Stimulated activated naive B cell treated with anti-CD40 and anti-IgM and Interleukin-4, amounts not matched to agents 10 μg/mL and 1 μg/mL and 100 μg/mL, for 72 hours (primary cell): Measurements from ENCODE around the gene RBPJ.

ENCODE experiments used
- ATAC-seq, 2 donors: fragments of 150-1000 bp; cut with Tn5 transposase; replicated peaks; 2 replicates each; pipeline ENCODE4 v1.10.0; 2021; ENCODE audit warnings: moderate library complexity in 1 of 2
- DNase-seq: peaks from one replicate; pipeline ENCODE4 v3.0.0; 2021
- H3K27ac Mint-ChIP-seq: one replicate; pipeline ENCODE4 v1.8.0; 2022; ENCODE audit warnings: mild to moderate bottlenecking, mixed read lengths
- H3K27me3 Mint-ChIP-seq, 2 donors: one replicate each; pipeline ENCODE4 v1.8.0; 2022; ENCODE audit warnings: mixed read lengths in 2 of 2
- H3K36me3 Mint-ChIP-seq, 2 donors: one replicate each; pipeline ENCODE4 v1.8.0; 2022; ENCODE audit warnings: mixed read lengths in 2 of 2, mild to moderate bottlenecking in 1 of 2
- H3K4me1 Mint-ChIP-seq, 2 donors: one replicate each; pipeline ENCODE4 v1.8.0; 2022; ENCODE audit warnings: mixed read lengths in 2 of 2, mild to moderate bottlenecking in 1 of 2
- H3K4me3 Mint-ChIP-seq, 2 donors: one replicate each; pipeline ENCODE4 v1.8.0; 2022; ENCODE audit warnings: mild to moderate bottlenecking in 2 of 2, mixed read lengths in 2 of 2, moderate library complexity in 1 of 2
- H3K9me3 Mint-ChIP-seq, 2 donors: one replicate each; pipeline ENCODE4 v1.8.0; 2022; ENCODE audit warnings: mixed read lengths in 2 of 2, mild to moderate bottlenecking in 1 of 2

RBPJ gene

DNA sequence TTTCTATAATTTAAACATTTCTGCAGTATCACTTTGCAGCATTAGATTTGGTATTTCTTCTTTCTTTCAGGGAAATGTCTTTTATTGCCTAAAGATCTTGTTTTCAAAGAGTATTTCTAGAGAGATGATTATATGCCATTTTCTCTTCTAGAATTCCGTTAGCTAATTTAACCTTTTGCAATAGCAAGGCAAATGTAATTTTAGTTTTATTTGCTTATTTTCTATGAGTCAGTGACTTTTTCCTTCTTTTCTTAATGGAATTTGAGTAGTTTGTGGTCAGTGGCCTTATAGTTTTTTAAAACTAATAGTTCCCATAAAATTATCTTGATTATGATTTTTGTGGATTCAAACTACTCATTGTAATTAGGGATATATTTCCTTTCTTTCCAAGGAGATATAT lies 97.3 kb downstream of the RBPJ start:
- Mint-ChIP-seq H3K27ac (no peak overlapping the region), H3K9me3 (peaks cover 0 to 2% of the 10 kb centered on the region in 2 donors), H3K4me3 (no peak overlapping the region), H3K36me3 (peaks cover 29 to 40% of the 10 kb centered on the region in 2 donors), H3K27me3 (no peaks in the 10 kb centered on the region), H3K4me1 (no peaks in the 10 kb centered on the region)
- DNase-seq (no peak), ATAC-seq (no peak)

DNA sequence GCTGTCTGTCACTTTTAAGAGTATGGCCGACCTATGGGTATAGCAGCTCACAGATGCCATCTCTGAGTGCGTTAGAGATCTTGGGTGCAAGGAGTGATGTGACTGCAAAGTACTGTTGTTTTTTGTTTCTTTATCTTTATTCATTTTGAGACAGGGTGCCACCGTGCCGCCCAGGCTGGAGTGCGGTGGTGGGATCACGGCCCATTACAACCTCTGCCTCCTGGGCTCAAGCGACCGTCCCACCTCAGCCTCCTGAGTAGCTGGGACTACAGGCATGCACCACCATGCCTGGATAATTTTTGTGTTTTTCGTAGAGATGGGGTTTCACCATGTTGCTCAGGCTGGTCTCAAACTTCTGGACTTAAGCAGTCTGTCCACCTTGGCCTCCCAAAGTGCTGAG lies 98.0 kb downstream of the RBPJ start:
- no peaks in the 10 kb centered on the region for H3K4me1 Mint-ChIP-seq
- no peak overlapping the region for H3K4me3 Mint-ChIP-seq
- ATAC-seq (no peak), DNase-seq (no peak)
- H3K27ac Mint-ChIP-seq = no peak overlapping the region
- H3K9me3 Mint-ChIP-seq = peaks cover 0 to 2% of the 10 kb centered on the region in 2 donors
- H3K36me3 Mint-ChIP-seq = peaks cover 31 to 37% of the 10 kb centered on the region in 2 donors
- no peaks in the 10 kb centered on the region for H3K27me3 Mint-ChIP-seq

DNA sequence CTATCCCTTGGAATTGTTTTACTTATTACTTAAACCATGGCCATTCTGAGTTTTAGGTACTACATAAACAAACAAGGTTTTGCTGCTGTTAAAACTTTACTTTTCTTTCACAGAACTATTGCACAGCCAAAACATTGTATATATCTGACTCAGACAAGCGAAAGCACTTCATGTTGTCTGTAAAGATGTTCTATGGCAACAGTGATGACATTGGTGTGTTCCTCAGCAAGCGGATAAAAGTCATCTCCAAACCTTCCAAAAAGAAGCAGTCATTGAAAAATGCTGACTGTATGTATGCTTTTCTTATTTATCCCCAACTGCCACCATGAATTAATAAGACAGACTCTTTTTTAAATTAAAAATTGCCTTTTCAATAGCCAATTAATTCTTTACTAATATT lies 99.6 kb downstream of the RBPJ start:
- Mint-ChIP-seq H3K27me3 (no peaks in the 10 kb centered on the region), H3K4me3 (no peak overlapping the region), H3K9me3 (peaks cover 0 to 2% of the 10 kb centered on the region in 2 donors), H3K4me1 (no peaks in the 10 kb centered on the region), H3K27ac (no peak overlapping the region), H3K36me3 (peaks cover 31 to 37% of the 10 kb centered on the region in 2 donors)
- DNase-seq (no peak), ATAC-seq (no peak)

DNA sequence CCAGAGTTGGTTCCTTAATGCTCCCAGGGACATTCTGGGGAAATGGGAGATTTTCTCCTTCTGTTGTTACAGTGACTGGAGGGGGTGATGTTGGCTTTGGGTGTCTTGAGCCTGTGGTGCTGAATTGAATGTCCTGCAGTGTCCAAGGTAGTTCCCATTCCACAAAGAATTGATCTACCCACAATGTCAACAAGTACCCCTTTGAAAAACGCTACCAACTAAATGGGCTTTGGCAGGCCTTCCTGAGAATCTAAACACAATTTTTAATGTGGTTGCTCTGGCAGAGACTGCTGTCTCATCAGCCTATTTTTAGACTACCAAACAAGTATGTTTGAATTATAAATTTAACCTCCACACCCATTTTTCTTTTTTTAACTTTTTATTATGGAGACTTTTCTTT lies 100.1 kb downstream of the RBPJ start:
- Mint-ChIP-seq H3K4me3 (no peak overlapping the region), H3K36me3 (peaks cover 31 to 36% of the 10 kb centered on the region in 2 donors), H3K27me3 (no peaks in the 10 kb centered on the region), H3K9me3 (peaks cover 0 to 2% of the 10 kb centered on the region in 2 donors), H3K27ac (no peak overlapping the region), H3K4me1 (no peaks in the 10 kb centered on the region)
- no peak for DNase-seq
- ATAC-seq = no peak

DNA sequence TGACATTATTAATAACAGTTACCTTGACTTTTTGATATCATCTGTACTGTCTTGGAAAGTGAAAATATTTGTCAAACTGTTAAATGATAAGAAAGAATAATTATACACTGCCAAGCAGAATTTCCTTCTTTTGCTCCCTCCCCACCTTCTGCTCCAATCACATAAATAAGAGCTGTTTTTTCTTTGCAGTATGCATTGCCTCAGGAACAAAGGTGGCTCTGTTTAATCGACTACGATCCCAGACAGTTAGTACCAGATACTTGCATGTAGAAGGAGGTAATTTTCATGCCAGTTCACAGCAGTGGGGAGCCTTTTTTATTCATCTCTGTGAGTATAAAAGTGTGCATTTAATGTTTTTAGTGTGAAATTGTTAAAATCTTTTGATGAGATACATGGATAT lies 103.3 kb downstream of the RBPJ start:
- no peak overlapping the region for H3K4me3 Mint-ChIP-seq
- peaks cover 41 to 47% of the 10 kb centered on the region in 2 donors for H3K36me3 Mint-ChIP-seq
- no peak for DNase-seq
- H3K27ac Mint-ChIP-seq = no peak overlapping the region
- H3K27me3 Mint-ChIP-seq = no peaks in the 10 kb centered on the region
- no peak for ATAC-seq
- H3K9me3 Mint-ChIP-seq = peaks cover 0 to 2% of the 10 kb centered on the region in 2 donors
- H3K4me1 Mint-ChIP-seq = no peaks in the 10 kb centered on the region

DNA sequence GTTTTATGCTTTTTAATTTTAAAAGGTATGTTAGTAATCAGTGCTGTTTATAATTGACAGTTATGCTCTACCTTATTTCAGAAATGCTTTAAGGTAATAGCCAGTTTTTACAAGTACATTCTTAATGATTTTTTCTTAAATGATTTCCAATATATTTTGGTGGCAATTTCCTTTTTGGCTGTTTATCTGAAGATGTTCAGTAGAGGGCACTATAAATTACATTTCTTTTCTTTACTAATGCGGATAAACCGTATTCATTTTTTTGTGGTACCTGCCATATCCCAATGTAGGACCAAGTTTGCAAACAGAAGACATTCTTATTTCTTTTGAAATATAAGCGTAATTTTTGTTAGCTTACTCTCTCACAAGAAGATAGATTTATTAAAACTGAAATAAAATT lies 104.0 kb downstream of the RBPJ start:
- Mint-ChIP-seq H3K36me3 (peaks cover 41 to 48% of the 10 kb centered on the region in 2 donors), H3K4me1 (no peaks in the 10 kb centered on the region), H3K27ac (no peak overlapping the region), H3K9me3 (peaks cover 0 to 2% of the 10 kb centered on the region in 2 donors), H3K27me3 (no peaks in the 10 kb centered on the region), H3K4me3 (no peak overlapping the region)
- ATAC-seq (no peak), DNase-seq (no peak)

DNA sequence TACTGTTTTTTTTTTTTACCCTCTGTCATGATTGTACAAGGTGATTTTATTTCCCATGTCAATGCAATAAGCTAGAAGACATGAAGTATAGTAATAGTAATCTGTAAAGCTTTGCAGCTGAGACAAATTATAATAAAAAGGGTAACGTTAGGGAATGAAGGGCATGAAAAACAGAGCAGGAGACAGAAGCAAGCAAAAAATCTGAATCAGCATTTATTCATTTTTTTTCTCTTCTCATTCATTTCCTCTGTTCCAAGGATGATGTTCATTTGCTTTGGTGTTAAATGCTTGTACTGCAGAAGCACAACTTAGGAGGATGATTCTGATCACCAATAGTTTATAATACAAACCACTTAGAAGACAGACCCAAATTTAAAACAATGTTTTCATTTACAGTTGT lies 105.1 kb downstream of the RBPJ start:
- H3K27me3 Mint-ChIP-seq = no peaks in the 10 kb centered on the region
- no peak overlapping the region for H3K4me3 Mint-ChIP-seq
- H3K9me3 Mint-ChIP-seq = peaks cover 0 to 2% of the 10 kb centered on the region in 2 donors
- ATAC-seq (no peak), DNase-seq (no peak)
- H3K27ac Mint-ChIP-seq = no peak overlapping the region
- no peaks in the 10 kb centered on the region for H3K4me1 Mint-ChIP-seq
- peaks cover 48 to 54% of the 10 kb centered on the region in 2 donors for H3K36me3 Mint-ChIP-seq

DNA sequence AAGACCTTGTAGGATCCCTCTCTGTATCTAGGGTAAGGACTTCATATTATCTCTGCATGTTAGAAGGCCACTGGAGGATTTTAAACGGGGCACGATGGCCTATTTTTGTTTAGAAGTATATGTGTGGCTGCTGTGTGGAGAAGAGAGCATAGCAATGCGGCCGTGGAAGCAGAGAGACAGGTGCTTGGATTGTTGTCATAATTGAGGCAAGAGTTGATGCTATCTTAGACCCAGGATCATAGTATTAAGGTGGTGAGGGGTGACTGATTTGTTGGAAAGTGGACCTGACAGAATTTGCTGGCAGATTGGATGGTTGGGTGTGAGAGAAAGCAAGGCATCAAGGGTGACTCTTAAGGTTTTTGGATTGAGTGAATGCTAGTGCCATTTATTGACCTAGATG lies 106.1 kb downstream of the RBPJ start:
- ATAC-seq (no peak), DNase-seq (no peak)
- no peak overlapping the region for H3K27ac Mint-ChIP-seq
- H3K4me3 Mint-ChIP-seq = no peak overlapping the region
- H3K27me3 Mint-ChIP-seq = no peaks in the 10 kb centered on the region
- peaks cover 43 to 53% of the 10 kb centered on the region in 2 donors for H3K36me3 Mint-ChIP-seq
- H3K9me3 Mint-ChIP-seq = peaks cover 0 to 2% of the 10 kb centered on the region in 2 donors
- no peaks in the 10 kb centered on the region for H3K4me1 Mint-ChIP-seq

DNA sequence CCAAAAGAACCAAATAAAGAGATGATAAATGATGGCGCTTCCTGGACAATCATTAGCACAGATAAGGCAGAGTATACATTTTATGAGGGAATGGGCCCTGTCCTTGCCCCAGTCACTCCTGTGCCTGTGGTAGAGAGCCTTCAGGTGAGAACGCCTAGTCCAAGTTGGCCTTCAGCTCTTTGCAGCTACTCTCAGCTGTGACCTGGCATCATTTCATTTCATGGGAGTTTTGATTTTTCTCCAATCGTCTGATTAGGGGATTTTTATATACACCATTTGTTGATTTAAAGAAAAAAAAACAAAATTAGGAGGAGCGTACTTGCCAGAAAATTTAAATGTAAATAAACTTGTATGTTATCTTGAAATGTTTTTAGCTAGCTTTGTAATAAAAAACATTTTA lies 109.1 kb downstream of the RBPJ start:
- H3K36me3 Mint-ChIP-seq = peaks cover 35 to 57% of the 10 kb centered on the region in 2 donors
- no peak overlapping the region for H3K27ac Mint-ChIP-seq
- H3K27me3 Mint-ChIP-seq = no peaks in the 10 kb centered on the region
- peaks cover 0 to 2% of the 10 kb centered on the region in 2 donors for H3K4me1 Mint-ChIP-seq
- no peaks in the 10 kb centered on the region for H3K9me3 Mint-ChIP-seq
- no peak overlapping the region for H3K4me3 Mint-ChIP-seq
- ATAC-seq (no peak), DNase-seq (no peak)

DNA sequence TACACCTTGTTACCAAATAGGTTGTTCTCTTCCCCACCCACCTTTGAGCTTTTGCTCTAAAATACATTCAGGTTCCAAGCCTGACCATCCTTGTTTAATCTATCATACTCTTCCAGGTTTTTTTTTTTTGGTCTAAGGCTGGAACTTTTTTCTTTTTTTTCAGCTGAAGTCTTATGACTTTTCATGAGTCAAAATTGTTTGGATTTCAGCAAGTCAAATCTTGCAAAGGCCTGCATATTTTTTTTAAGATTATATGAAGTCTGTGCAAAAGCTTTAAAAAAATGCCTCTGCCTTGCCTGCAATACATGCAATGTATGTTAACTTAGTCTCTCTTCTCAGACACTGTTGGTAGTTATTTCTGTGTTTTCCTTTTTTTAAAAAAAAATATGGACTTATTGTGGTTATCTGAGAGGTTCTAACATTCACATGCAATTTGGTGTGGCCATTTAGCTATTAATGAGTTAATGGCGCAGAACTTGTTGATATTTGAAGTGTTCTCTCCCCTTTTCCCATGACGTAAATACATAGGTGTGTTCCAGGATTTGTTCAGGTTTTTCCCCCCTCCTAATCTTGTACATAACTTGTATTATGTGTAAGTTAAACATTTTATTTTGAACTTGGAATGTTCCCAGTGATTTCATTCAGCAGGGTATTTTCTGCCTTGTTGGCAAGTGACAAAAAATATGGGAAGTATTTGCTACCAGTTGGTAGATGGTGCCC lies 110.8 kb downstream of the RBPJ start:
- Mint-ChIP-seq H3K4me1 (peaks cover 0 to 2% of the 10 kb centered on the region in 2 donors), H3K9me3 (no peaks in the 10 kb centered on the region)

DNA sequence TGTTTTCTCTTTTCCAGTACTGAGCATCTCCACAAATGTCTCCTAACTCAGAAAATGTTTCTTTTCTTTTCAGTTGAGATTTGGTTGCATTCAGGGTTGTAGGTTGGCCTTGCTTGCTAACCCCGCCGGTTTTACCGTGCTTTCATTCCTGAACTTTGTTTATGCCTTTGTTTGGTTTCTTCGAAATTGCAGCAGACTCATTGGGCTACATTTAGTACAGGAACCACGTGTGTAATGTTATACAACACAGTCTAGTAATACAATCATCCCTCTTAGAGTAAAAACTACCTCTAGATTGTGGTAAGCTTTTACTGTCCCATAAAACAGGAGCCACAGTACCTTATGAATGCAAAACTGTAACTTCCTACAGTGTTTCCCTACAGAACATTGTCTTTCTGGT lies 111.6 kb downstream of the RBPJ start:
- DNase-seq (no peak), ATAC-seq (no peak)
- H3K9me3 Mint-ChIP-seq = no peaks in the 10 kb centered on the region
- H3K27ac Mint-ChIP-seq = no peak overlapping the region
- peaks cover 26 to 42% of the 10 kb centered on the region in 2 donors for H3K36me3 Mint-ChIP-seq
- no peaks in the 10 kb centered on the region for H3K27me3 Mint-ChIP-seq
- peaks cover 0 to 2% of the 10 kb centered on the region in 2 donors for H3K4me1 Mint-ChIP-seq
- H3K4me3 Mint-ChIP-seq = no peak overlapping the region

More for the DNA sequence above, 110.8 kb downstream of the RBPJ start:
- ATAC-seq (no peak), DNase-seq (no peak)
- peak overlapping the region in 1 of 2 donors; percentile 38 for H3K4me3 Mint-ChIP-seq
- no peak overlapping the region for H3K27ac Mint-ChIP-seq
- peaks cover 34 to 50% of the 10 kb centered on the region in 2 donors for H3K36me3 Mint-ChIP-seq
- no peaks in the 10 kb centered on the region for H3K27me3 Mint-ChIP-seq

DNA sequence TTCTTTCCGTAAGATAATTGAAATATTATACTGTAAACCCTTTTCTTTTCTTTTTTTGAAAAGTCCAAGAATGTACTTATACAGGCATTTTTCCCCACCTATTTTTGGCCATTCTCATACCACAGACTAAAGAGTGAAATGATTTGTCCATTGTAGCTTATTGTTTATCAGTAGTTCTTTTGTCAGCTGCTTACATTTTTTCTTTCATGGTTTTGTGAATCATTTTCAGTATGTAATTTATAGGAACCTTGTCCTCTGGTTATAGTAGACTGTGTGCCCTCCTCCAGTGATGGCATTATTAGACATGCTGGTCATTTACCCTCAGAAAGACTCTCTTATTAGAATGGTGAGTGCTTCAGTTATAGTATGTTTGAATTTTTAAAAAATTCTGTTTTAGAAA lies 112.7 kb downstream of the RBPJ start:
- DNase-seq = no peak
- ATAC-seq = no peak
- Mint-ChIP-seq H3K36me3 (peaks cover 26 to 36% of the 10 kb centered on the region in 2 donors), H3K27me3 (no peaks in the 10 kb centered on the region), H3K4me3 (no peak overlapping the region), H3K4me1 (peaks cover 0 to 2% of the 10 kb centered on the region in 2 donors), H3K9me3 (no peaks in the 10 kb centered on the region), H3K27ac (no peak overlapping the region)

DNA sequence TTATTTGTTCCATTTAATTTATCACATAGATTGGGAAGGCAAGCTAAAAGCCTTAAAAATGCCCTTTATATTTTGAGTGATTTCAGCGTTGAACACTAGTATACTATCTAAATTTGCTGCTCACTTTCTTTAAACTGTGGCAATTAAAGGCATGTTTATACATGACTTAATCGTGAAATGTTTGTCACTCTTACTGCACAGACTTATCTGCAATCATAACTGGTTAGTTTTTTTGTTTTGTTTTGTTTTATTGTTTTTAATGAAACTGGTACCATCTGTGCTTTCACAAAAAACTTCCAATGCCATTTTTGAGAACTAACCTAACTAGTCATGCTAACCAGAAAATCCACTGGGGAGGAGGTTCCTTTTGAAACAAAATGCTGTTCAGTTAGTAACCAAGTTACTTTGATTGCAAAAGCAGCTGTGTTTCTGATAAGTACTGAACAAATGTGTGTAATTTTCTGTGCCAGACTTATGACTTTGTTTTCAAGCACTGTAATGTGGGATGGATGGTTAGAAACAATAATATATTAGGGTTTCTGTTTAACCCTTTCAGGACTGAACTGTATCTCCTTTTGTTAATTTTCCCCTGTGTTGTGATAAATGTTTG lies 113.3 kb downstream of the RBPJ start:
- Mint-ChIP-seq H3K9me3 (no peaks in the 10 kb centered on the region), H3K4me1 (peaks cover 0 to 2% of the 10 kb centered on the region in 2 donors), H3K4me3 (no peak overlapping the region), H3K27ac (peak overlapping the region; percentile 25), H3K36me3 (peaks cover 30 to 39% of the 10 kb centered on the region in 2 donors), H3K27me3 (no peaks in the 10 kb centered on the region)
- ATAC-seq (no peak), DNase-seq (no peak)

DNA sequence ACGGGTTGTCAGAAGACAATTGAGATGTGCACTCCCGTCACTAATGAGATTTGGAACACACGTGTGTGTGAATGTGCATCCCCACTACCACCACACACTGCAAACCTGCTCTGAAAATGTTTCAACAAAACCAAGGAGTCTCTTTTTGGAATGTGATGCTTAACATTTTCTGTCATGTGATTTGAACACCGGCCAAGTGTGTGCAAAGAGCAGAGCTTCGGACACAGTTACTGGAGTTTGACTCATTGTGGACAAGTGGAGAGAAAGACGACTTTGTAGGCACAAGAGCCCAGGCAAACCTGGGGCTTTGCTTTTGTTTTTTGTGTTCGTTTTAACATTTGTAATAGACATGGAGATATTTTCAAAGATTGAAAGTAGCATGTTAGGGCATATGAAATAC lies 120.3 kb downstream of the RBPJ start:
- Mint-ChIP-seq H3K9me3 (peaks cover 0 to 2% of the 10 kb centered on the region in 2 donors), H3K4me1 (peaks cover 0 to 5% of the 10 kb centered on the region in 2 donors), H3K27me3 (no peaks in the 10 kb centered on the region), H3K27ac (no peak overlapping the region), H3K36me3 (peaks cover 19 to 21% of the 10 kb centered on the region in 2 donors), H3K4me3 (no peak overlapping the region)
- DNase-seq (no peak), ATAC-seq (no peak)

DNA sequence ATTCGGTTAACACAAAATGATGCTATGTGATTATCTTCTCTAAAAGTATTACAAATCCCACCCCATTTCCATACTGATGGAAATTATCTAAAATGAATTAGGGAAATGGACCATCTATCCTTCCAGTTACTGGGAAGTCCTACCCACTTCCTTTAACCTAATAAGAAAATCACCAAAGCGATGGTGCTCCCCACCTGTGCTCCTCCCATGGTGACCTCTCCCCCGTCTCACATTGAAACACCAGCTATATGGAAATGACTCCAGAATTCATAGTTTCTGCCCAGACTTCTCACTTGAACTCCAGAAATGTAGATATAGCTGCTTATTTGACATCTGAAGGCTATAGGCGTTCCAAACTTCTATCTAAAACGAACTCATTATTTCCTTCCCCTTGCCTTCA lies 121.0 kb downstream of the RBPJ start:
- no peak overlapping the region for H3K4me3 Mint-ChIP-seq
- ATAC-seq (no peak), DNase-seq (no peak)
- no peak overlapping the region for H3K27ac Mint-ChIP-seq
- no peaks in the 10 kb centered on the region for H3K27me3 Mint-ChIP-seq
- peaks cover 0 to 2% of the 10 kb centered on the region in 2 donors for H3K9me3 Mint-ChIP-seq
- H3K4me1 Mint-ChIP-seq = peaks cover 0 to 5% of the 10 kb centered on the region in 2 donors
- H3K36me3 Mint-ChIP-seq = peaks cover 14 to 21% of the 10 kb centered on the region in 2 donors
